Stimulated activated naive CD4-positive, alpha-beta T cell (primary cell): Measurements from ENCODE around the gene ARMC9.
"Not testable (repeated sequence)": the region's sequence is repeated elsewhere in the genome, so short reads cannot be mapped to it uniquely, and the experiment has no call there.

ENCODE experiments used
- DNase-seq, 6 experiments: peaks; one replicate each; lab custom pipeline; 2025; lab: John Stamatoyannopoulos, UW

Gene ARMC9

GRCh38 chr2:231183851-231184250, 14.6 kb upstream of the ARMC9 start:
- DNase-seq: no peak

- DNase-seq: no peak
These were observed 14.1 kb upstream of the ARMC9 start for GRCh38 chr2:231184319-231184718.

- DNase-seq: no peak
These were observed 13.2 kb upstream of the ARMC9 start for GRCh38 chr2:231185050-231185725.

GRCh38 chr2:231185886-231186285, 12.5 kb upstream of the ARMC9 start:
- DNase-seq: no peak

- DNase-seq: no peak
These were observed 12.1 kb upstream of the ARMC9 start for GRCh38 chr2:231186325-231186724.

- no peak for DNase-seq
These were observed 10.5 kb upstream of the ARMC9 start for GRCh38 chr2:231187736-231188505.

- DNase-seq: no peak
These were observed 9.8 kb upstream of the ARMC9 start for GRCh38 chr2:231188506-231189170.

- no peak for DNase-seq
These were observed 9.3 kb upstream of the ARMC9 start for GRCh38 chr2:231189171-231189530.

GRCh38 chr2:231189571-231190495, 8.6 kb upstream of the ARMC9 start:
- no peak for DNase-seq

GRCh38 chr2:231190531-231191197, 7.8 kb upstream of the ARMC9 start:
- DNase-seq: no peak

- no peak for DNase-seq
These were observed 6.2 kb upstream of the ARMC9 start for GRCh38 chr2:231191896-231192872.

- no peak for DNase-seq
These were observed 5.2 kb upstream of the ARMC9 start for GRCh38 chr2:231193216-231193615.

- DNase-seq: no peak
These were observed 1.8 kb upstream of the ARMC9 start for GRCh38 chr2:231196592-231196991.

GRCh38 chr2:231197196-231197595, 1.2 kb upstream of the ARMC9 start:
- DNase-seq: not testable (repeated sequence)

GRCh38 chr2:231197706-231198290, 633 bp upstream of the ARMC9 start:
- peak in 1 of 6 experiments; percentile 17 for DNase-seq

- DNase-seq: no peak
These were observed 788 bp downstream of the ARMC9 start for GRCh38 chr2:231199219-231199618.

GRCh38 chr2:231200805-231201474, 2.5 kb downstream of the ARMC9 start:
- no peak for DNase-seq

- DNase-seq: no peak
These were observed 3.0 kb downstream of the ARMC9 start for GRCh38 chr2:231201475-231201814.

- DNase-seq: no peak
These were observed 4.7 kb downstream of the ARMC9 start for GRCh38 chr2:231203087-231203486.
